Activated T-cell treated with anti-CD3 and anti-CD28 coated beads for 4 hours (primary cell): ENCODE data around the gene VPS29.
"Not testable (repeated sequence)": the region's sequence is repeated elsewhere in the genome, so short reads cannot be mapped to it uniquely, and the experiment has no call there.

Source experiments
- DNase-seq: peaks from one replicate; pipeline ENCODE4 v3.0.0-alpha.2; 2020

The VPS29 gene

GRCh38 chr12:110501752-110502738 lies at the start of gene VPS29, which contains the start of gene RAD9B:
Gene VPS29 (minus strand): TSS chr12:110502111. CDS start chr12:110502051, 60 bp downstream.
Gene RAD9B (plus strand): TSS chr12:110502331. CDS start chr12:110502338, 7 bp downstream.
- DNase-seq = peak; percentile 98

GRCh38 chr12:110550981-110551380 lies 49.1 kb upstream of the VPS29 start:
- DNase-seq = no peak

- DNase-seq = no peak
Measured at GRCh38 chr12:110549716-110550115, 47.8 kb upstream of the VPS29 start.

GRCh38 chr12:110548678-110549077 lies 46.8 kb upstream of the VPS29 start:
- no peak for DNase-seq

GRCh38 chr12:110547090-110547489 lies 45.2 kb upstream of the VPS29 start:
- no peak for DNase-seq

- DNase-seq = no peak
Measured at GRCh38 chr12:110546339-110546738, 44.4 kb upstream of the VPS29 start.

- DNase-seq = no peak
Measured at GRCh38 chr12:110545812-110546211, 43.9 kb upstream of the VPS29 start.

GRCh38 chr12:110545259-110545658 lies 43.3 kb upstream of the VPS29 start:
- not testable (repeated sequence) for DNase-seq

GRCh38 chr12:110543965-110544364 lies 42.1 kb upstream of the VPS29 start:
- no peak for DNase-seq

- no peak for DNase-seq
Measured at GRCh38 chr12:110543252-110543959, 41.5 kb upstream of the VPS29 start.

GRCh38 chr12:110540048-110540447 lies 38.1 kb upstream of the VPS29 start:
- no peak for DNase-seq

GRCh38 chr12:110538869-110539622 lies 37.1 kb upstream of the VPS29 start:
- no peak for DNase-seq

- no peak for DNase-seq
Measured at GRCh38 chr12:110537605-110538409, 35.9 kb upstream of the VPS29 start.

GRCh38 chr12:110536834-110537604 lies 35.1 kb upstream of the VPS29 start:
- no peak for DNase-seq

- DNase-seq = no peak
Measured at GRCh38 chr12:110534811-110535210, 32.9 kb upstream of the VPS29 start.

- DNase-seq = no peak
Measured at GRCh38 chr12:110533607-110534006, 31.7 kb upstream of the VPS29 start.

- no peak for DNase-seq
Measured at GRCh38 chr12:110532644-110533043, 30.7 kb upstream of the VPS29 start.

GRCh38 chr12:110531741-110532333 lies 29.9 kb upstream of the VPS29 start:
- DNase-seq = no peak

- no peak for DNase-seq
Measured at GRCh38 chr12:110530511-110530910, 28.6 kb upstream of the VPS29 start.

- DNase-seq = no peak
Measured at GRCh38 chr12:110528277-110528839, 26.4 kb upstream of the VPS29 start.
